T-helper 2 cell (primary cell): ENCODE data around the gene MRPL20.
"Not testable (repeated sequence)": the region's sequence is repeated elsewhere in the genome, so short reads cannot be mapped to it uniquely, and the experiment has no call there.

Experiments used
- DNase-seq, 5 experiments: peaks; one replicate each; pipeline versions ENCODE4 v3.0.0 to v3.0.0-alpha.2; 2012 to 2022

MRPL20 gene

DNA sequence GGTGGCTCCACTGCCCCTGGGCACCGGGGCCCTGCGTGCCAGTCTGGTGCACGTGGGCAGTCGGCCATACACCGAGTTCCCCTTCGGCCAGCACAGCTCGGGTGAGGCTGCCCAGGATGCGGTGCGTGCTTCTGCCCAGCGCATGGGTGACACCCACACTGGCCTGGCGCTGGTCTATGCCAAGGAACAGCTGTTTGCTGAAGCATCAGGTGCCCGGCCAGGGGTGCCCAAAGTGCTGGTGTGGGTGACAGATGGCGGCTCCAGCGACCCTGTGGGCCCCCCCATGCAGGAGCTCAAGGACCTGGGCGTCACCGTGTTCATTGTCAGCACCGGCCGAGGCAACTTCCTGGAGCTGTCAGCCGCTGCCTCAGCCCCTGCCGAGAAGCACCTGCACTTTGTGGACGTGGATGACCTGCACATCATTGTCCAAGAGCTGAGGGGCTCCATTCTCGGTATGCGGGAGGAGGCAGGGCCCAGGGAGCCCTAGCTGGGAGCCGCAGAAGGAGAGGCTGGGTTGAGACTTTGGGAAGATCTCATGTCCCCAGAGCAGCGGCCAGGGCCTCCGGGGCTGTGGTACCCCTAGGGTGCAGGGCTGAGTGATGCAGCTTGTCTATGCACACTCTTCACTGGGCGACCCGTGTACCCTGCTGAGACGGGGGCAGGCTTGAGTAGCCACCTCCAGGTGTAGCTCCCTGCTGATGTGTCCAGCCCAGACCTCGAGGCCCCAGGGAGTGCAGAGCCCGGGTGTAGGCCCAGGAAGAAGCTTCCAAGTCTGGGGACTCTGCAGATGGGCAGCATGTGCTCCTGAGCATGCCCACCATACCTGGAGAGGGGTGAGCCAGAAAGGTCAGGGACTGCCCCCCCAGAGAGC is 30.2 kb upstream of the MRPL20 start:
- no peak for DNase-seq

GRCh38 chr1:1436630-1437032 is 29.5 kb upstream of the MRPL20 start:
- DNase-seq, result no peak

DNA sequence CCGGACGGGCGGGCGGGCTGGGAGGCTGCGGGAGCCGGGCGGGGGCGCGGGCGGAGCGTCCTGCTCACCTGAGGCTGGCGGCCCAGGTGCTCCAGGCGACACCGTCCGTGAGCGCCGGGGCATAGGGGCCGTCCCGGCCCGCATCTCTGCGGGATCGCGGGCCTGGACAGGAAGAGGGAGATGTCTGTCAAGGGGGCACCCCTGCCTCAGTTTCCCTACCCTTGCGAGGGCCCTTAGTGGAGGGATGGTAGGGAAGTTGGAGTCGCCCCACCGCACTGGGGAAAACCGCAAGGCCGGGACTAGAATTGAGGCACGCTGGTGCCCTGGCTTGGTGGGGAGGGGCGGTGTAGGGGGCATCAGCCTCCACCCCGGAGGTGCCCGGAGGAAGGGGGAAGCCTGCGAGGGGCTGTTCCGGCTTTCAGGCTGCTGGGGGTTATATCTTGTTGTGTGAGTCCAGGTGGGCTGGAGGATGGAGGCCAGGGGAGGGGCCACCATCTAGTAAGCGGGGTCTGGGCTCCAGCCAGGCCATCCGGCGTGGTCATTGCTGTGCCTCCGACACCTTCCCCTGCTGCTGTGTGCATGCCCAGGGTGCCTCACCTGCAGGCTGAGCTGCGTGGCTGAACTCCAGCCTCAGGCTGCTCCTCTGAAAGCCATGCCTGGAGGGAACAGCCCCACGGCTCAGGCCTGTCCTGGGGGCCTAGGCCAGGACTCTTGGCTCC is 29.0 kb upstream of the MRPL20 start:
- no peak for DNase-seq

DNA sequence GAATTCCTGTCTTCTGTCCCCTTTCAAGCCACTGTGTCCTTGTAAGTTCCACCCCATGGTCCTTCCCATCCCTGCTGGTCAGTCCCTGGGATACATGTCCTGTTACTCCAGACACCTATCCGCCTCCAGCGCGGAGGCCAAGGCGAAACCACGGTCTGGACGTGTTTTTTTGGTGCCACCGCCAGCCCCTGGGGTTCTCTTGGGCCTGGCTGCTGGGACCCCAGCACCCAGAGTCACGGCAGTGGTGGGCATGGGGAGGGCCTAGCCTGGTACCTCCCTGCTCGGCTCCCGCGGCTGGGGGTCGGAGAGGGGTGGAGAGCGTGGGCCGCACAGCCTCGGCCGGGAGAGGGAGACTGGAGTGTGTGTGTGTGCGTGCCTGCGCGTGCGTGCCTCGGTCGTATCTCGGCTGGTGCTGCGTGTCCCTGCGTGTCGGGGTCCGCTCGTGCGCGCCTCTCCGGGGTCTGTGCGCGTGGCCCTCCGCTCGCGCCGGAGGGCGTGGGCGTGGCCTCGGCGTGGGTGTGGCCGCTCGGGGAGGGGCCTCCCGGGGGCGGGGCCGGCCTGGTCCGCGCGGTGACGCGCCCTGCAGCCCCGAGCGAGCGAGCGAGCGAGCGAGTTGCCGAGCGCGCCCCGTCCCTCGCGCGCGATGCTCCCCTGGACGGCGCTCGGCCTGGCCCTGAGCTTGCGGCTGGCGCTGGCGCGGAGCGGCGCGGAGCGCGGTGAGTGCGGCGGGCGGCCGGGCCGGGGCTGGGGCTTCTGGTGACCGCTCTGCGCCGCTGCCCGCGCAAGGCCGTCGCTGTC is 28.2 kb upstream of the MRPL20 start, which contains the start of gene VWA1:
TSS of gene VWA1 (plus strand) at position 585 of the 798 bp plus-strand sequence. CDS start at position 644, 59 bp downstream.
- peak; percentile 30 to 69 (median 34) for DNase-seq

- DNase-seq, result no peak
Observed at GRCh38 chr1:1434824-1435105, 27.7 kb upstream of the MRPL20 start.

DNA sequence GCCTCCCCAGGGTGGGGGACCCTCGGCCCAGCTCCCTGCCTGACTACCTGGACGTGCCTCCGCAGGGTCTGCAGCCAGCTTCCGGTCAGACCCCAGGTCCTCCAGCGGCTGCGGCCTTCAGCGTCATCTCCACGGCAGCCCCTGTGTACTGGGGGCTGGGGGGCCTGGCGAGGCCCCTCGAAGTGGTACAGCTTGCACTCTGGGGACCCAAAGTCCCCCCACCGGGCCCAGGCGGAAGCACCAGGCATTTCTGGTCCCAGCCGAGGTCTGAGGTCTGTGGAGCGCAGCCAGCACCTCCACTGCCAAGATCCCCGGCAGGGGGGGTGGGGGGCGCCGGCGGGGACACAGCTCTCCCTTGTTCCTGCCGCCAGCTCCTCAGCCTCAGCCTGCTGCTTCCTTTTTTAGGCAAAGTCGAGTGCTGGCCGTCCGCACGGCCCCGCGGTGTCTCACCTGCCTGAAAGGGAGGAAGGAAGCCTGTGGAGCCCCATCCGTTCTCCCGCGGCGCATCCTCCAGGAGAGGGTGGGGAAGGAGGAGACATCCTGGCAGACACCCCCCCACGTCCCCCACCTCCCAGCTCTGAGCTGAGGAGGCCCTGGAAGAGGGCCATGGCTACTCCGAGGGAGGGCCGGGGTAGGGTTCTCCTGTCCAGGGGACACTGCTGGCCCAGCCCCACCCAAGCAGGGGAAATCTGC is 27.2 kb upstream of the MRPL20 start:
- no peak for DNase-seq

DNA sequence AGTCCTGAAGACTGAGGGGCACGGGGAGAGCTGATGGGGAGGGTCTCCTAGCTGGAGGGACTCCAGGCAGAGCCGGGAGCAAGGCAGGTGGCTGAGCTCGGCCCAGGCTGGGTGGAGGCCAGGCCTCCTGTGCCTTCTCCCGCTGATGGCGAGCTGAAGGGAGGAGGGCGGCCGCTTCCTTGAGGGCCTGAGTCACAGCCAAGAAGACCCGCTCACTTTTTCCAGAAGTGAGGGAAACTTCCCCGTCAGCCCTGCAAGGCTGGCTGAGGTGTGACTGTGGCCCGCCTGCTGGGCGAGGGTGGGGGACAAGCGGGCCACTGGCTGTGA is 26.7 kb upstream of the MRPL20 start:
- DNase-seq, result peak in 1 of 5 experiments; percentile 28

- DNase-seq, result no peak
Observed at GRCh38 chr1:1432951-1433803, 26.1 kb upstream of the MRPL20 start.

DNA sequence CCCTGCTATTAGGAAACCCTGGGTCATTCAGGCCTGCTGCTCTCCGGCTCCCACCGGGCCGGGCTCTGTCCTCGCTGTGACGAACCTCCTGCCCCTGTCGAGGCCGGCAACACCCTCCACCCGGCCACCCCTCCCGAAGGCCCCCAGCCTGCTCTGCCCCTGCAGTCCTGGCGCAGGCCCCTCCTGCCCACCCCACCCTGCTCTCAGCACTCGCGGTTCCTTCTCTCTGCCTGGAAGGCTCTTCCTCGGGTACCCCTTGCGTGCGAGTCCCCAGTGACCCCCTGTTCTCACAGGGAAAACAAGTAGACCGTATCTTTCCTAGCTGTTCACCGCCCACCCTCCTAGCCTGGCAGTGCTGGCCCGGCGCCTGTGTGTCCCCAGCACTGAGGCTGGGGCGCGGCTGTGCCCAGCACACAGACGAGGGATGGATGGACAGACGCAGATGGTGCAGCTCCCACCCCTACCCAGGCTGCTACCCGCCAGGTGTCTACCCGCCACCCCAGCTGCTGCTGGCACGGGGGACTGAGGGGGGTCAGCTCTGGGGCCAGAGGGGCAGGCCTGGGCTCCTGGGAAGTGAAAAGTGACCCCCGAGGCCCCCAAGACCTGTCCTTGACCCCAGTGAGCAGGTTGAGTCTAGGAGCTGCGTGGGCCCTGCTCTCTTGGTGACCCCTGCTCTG is 25.3 kb upstream of the MRPL20 start:
- no peak for DNase-seq

GRCh38 chr1:1431845-1432273 is 24.8 kb upstream of the MRPL20 start:
- DNase-seq, result no peak

DNA sequence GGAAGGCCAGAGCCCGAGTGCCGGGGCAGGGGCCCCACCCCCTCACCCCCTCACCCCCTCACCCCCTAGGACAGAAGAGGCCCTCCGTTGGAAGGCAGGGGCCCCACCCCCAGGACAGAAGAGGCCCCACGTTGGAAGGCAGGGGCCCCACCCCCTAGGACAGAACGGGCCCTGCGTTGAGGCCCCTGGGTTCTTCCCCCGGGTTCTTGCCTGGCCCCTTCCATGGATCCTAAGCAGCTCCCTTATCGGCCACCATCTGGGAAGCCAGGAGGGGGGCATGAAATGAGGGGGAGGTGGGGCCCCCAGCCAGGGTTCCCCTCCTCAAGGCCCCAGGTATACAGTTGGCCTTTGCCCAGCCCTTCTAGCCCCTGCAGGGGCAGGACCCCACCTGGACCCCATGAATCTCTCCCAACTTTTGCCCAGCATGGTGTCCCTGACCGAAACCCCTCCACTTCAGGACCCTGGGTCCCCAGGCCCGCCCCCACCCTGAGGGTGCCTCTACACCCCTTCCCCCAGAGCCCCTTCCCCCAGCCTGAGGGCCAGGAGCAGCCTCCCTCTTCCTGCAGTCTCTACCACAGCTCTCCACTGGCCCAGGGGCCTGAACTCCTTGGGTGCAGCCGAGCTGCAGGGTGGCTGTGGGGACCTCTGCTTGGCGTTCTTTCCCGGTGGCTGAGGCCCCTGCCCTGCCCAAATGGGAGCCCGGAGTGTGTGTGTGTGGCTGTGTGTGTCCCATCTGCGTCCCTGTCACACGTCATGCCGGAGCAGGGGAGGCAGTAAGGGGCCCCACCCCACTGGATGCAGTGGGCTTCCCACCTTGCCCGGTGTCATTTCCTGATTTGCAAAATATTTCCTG is 24.1 kb upstream of the MRPL20 start:
- no peak for DNase-seq

DNA sequence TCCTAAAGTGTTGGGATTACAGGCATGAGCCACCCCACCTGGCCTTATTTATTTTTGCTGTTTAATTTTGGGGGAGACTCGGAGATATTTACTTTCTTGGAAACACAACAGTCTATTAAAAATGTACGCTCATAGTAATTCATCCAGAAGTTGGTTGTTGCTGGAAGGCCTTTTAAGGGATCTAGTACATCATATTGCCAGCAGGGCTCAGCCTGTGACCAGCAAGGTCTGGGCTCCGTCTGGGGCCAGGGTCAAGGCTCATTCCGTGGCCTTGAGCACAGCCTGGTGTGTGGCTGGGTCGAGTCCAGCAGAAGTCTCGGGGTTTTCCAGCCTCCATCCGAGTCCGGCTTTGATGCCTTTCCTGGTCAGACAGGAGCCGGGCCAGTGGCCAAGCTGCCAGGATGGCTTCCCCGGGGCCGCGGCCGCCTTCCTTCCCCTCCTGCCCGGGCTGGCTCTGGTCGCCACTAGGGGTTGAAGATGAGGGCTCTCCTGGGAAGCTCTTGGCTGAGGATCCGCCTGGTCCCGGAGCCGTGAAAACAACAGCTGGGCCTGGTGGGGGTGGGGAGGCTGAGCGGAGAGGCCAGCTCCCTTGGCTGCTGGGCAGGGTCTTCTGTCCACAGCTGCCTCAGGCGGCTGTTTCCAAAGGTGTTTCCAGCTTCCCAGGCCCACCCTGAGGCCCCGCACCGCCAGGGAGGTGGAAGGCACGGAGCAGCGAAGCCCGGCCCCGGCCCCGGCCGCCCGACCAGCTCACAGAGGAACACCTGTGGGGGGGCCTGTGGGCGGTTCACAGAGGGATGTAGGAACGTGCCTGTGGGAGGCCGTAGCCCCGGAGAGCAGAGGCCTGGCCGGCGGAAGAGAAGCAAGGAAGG is 23.3 kb upstream of the MRPL20 start:
- no peak for DNase-seq

DNA sequence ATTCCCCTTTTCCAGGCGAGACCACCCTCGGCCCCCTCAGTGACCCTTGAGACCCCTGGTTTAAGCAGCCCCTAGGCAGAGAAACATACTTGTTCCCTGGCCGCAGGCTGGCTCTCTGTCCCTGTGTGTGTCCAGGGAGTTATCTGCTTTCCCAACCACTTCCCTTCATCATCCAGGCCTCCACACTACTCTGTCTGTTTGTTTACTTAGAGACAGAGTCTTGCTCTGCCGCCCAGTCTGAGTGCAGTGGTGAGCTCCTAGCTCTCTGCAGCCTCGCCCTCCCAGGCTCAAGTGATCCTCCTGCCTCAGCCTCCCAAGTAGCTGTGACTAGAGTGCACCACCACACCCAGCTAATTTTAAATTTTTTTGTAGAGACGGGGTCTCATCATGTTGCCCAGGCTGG is 22.6 kb upstream of the MRPL20 start:
- no peak for DNase-seq

- not testable (repeated sequence) for DNase-seq
Observed at GRCh38 chr1:1428967-1429366, 21.9 kb upstream of the MRPL20 start.

DNA sequence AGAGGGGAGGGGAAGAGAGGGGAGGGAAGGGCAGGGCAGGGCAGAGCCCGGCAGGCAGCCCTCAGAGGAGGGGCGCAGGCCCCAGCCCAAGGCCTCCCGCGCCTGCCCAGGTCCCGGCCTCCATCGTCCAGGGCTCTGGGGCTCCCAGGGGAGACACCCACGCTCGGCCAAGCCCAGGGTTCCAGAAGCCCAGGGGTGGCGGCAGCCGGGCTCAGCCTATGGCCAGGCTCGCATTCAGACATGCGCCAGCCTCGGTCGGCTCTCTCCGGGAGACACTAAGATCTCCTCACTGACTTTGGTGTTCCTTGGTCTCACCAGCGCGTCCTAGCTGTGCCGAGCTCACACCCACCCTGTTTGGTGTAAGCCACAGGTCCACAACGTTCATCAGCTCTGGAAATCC is 21.1 kb upstream of the MRPL20 start:
- no peak for DNase-seq

GRCh38 chr1:1427820-1428148 is 20.7 kb upstream of the MRPL20 start:
- DNase-seq, result no peak

DNA sequence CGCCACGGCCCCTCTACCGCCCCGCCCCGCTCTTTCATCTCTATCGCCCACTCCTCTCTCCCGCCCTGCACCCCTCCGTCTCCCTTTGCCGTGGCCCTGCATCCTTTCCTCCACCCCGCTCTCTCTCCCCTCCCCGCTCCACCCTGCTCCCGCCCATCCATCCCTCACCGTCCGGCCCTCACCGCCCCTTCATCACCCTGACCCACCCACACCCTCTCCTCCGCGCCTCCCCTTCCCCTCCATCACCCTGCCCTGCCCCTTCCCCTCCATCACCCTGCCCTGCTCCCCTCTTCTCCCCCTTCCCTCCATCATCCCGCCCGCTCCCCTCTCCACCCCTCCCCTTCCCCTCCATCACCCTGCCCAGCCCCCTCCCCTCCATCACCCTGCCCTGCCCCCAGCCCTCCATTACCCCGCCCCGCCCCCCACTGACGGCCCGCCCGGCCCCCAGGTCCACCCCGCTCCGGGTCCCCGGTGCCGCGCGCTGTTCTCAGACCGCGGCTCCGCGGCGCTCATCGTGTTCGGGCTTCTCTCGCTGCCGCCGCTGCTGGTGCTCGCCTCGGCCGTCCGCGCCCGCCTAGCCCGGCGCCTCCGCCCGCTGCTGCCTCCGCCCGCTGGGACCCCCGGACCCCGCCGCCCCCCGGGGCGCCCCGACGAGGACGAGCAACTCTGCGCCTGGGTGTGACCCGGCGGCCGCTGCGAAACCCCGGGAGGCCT is 20.2 kb upstream of the MRPL20 start:
- DNase-seq, result no peak

DNA sequence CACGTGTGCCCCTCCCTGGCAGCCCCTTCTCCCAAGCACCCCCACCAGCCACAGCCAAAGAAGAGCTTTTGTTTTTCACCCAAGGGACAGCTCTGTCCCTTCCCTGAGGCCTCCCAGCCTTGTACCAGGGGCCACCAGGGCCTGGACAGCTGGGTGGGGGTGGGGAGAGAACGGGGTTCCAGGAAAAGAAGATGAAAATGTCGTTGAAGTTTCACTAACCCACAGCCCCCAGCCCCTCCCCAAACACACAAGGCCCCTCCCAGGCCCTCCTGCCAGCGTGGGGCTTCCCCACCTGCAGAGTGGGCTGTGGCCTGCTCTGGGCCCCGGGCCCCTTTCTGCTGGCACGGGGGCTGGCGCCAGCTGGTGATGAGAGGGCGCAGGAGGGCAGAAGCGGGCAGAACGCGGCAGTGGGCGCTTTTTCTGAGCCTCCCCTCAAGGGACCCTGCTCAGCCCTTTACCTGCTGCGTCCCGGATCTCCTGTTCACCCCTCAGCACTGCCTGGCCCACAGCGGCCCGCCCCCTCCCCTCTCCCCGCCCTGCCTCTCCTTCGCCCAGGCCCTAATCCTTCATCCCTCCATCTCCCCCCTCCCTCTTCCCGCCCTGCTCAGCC is 19.5 kb upstream of the MRPL20 start:
- no peak for DNase-seq
